ENCODE data around the gene JMJD8. TPM values are rescaled to one million over a fixed set of nuclear protein-coding genes. Genes with fewer than 3 reads are reported as not detected.
A peak's percentile ranks its signal among the peaks of the same experiment; 100 is the strongest.

Gene JMJD8
- total and polyA plus RNA-seq, 7 experiments from 2014 or later: 26.8 to 62.1 (median 43.2) TPM

GRCh38 chr16:635573-636205 lies 48.4 kb downstream of the JMJD8 start:
- Histone ChIP-seq H3K36me3 (ENCODE audit: control insufficient read depth in 2 of 3, insufficient read depth in 3 of 3, low read length in 3 of 3) (peaks cover 0 to 16% (median 0%) of the 10 kb centered on the region in 3 experiments), H3K9me3 (ENCODE audit: control insufficient read depth in 2 of 3, low read length in 3 of 3) (no peaks in the 10 kb centered on the region), H3K4me1 (ENCODE audit: control insufficient read depth in 2 of 2, insufficient read depth in 2 of 2, low read length in 2 of 2) (peaks cover 5 to 14% of the 10 kb centered on the region in 2 donors), H3K27ac (ENCODE audit: low read depth, low read length) (peak overlapping the region; percentile 70), H3K27me3 (ENCODE audit: control insufficient read depth in 2 of 2, insufficient read depth in 2 of 2, low read length in 2 of 2) (no peaks in the 10 kb centered on the region), H3K4me3 (ENCODE audit: low read length) (peak overlapping the region; percentile 99)
- intact Hi-C loops (cut with micrococcal nuclease): loop anchor here (1.0 to 5.0 kb wide), 16 partner anchors 14 to 674 kb away; partner anchors contain the start of genes CAPN15 (in 2 of the 2), DECR2 (in 2 of the 2), JMJD8 (in 2 of the 2) and RHOT2 (in 2 of the 2)
- Mint-ChIP-seq H3K36me3 (no peaks in the 10 kb centered on the region), H3K9me3 (peaks cover 0 to 7% (median 0%) of the 10 kb centered on the region in 11 donors), H3K4me1 (peaks cover 0 to 11% (median 10%) of the 10 kb centered on the region in 7 donors), H3K27me3 (peaks cover 0 to 6% (median 0%) of the 10 kb centered on the region in 5 donors), H3K4me3 (peak overlapping the region; percentile 21 to 99 (median 96)), H3K27ac (peak overlapping the region in 6 of 9 donors; percentile 29 to 99 (median 98))
- no peak for DNase-seq
- ChIA-PET POLR2A (interaction anchor here (0.6 to 4.5 kb wide), 14 partner anchors 13 to 1147 kb away, joined by 3 to 30 read pairs (median 5); partner anchors contain the start of genes CAPN15, NHLRC4, NUBP2 and PIGQ), CTCF (interaction anchor here (0.7 kb wide), 1 partner anchor 19 kb away, joined by 3 read pairs; no protein-coding TSS in a partner anchor)
- no peak for ATAC-seq

GRCh38 chr16:634996-635395 lies 49.1 kb downstream of the JMJD8 start:
- ChIA-PET POLR2A (interaction anchor here (1.7 kb wide), 1 partner anchor 46 kb away, joined by 5 read pairs; no protein-coding TSS in a partner anchor), CTCF (no interaction called here)
- Histone ChIP-seq H3K27me3 (ENCODE audit: control insufficient read depth in 2 of 2, insufficient read depth in 2 of 2, low read length in 2 of 2) (no peaks in the 10 kb centered on the region), H3K4me1 (ENCODE audit: control insufficient read depth in 2 of 2, insufficient read depth in 2 of 2, low read length in 2 of 2) (peaks cover 5 to 14% of the 10 kb centered on the region in 2 donors), H3K9me3 (ENCODE audit: control insufficient read depth in 2 of 3, low read length in 3 of 3) (no peaks in the 10 kb centered on the region), H3K36me3 (ENCODE audit: control insufficient read depth in 2 of 3, insufficient read depth in 3 of 3, low read length in 3 of 3) (peaks cover 0 to 16% (median 0%) of the 10 kb centered on the region in 3 experiments), H3K4me3 (ENCODE audit: low read length) (no peak overlapping the region), H3K27ac (ENCODE audit: low read depth, low read length) (peak overlapping the region; percentile 70)
- no peaks in the 10 kb centered on the region for H3K36me3 Mint-ChIP-seq
- peak overlapping the region; percentile 27 to 92 (median 60) for H3K4me3 Mint-ChIP-seq
- intact Hi-C loops (cut with micrococcal nuclease): loop anchor here in 1 of 2 donors (5.0 kb wide), 1 partner anchor 68 kb away; the partner anchor contains the start of genes NHLRC4 and PIGQ
- peak overlapping the region in 2 of 9 donors; percentile 17 to 76 for H3K27ac Mint-ChIP-seq
- H3K4me1 Mint-ChIP-seq: peaks cover 0 to 10% (median 9%) of the 10 kb centered on the region in 7 donors
- H3K27me3 Mint-ChIP-seq: peaks cover 0 to 6% (median 0%) of the 10 kb centered on the region in 5 donors
- peaks cover 0 to 7% (median 0%) of the 10 kb centered on the region in 11 donors for H3K9me3 Mint-ChIP-seq
- no peak for ATAC-seq
- DNase-seq: no peak

GRCh38 chr16:634051-634670 lies 50.0 kb downstream of the JMJD8 start:
- ChIA-PET POLR2A (no interaction called here), CTCF (no interaction called here)
- H3K4me1 Mint-ChIP-seq: peaks cover 0 to 10% (median 9%) of the 10 kb centered on the region in 7 donors
- DNase-seq (no peak), ATAC-seq (no peak)
- peak overlapping the region in 7 of 10 donors; percentile 31 to 92 (median 59) for H3K4me3 Mint-ChIP-seq
- H3K27ac ChIP-seq (ENCODE audit: low read depth, low read length): no peak overlapping the region
- peaks cover 0 to 19% (median 0%) of the 10 kb centered on the region in 3 experiments for H3K36me3 ChIP-seq (ENCODE audit: control insufficient read depth in 2 of 3, insufficient read depth in 3 of 3, low read length in 3 of 3)
- H3K4me1 ChIP-seq (ENCODE audit: control insufficient read depth in 2 of 2, insufficient read depth in 2 of 2, low read length in 2 of 2): peaks cover 5 to 14% of the 10 kb centered on the region in 2 donors
- H3K27me3 ChIP-seq (ENCODE audit: control insufficient read depth in 2 of 2, insufficient read depth in 2 of 2, low read length in 2 of 2): no peaks in the 10 kb centered on the region
- H3K36me3 Mint-ChIP-seq: no peaks in the 10 kb centered on the region
- H3K9me3 ChIP-seq (ENCODE audit: control insufficient read depth in 2 of 3, low read length in 3 of 3): no peaks in the 10 kb centered on the region
- H3K27ac Mint-ChIP-seq: peak overlapping the region in 1 of 9 donors; percentile 62
- peaks cover 0 to 7% (median 0%) of the 10 kb centered on the region in 11 donors for H3K9me3 Mint-ChIP-seq
- intact Hi-C loops (cut with micrococcal nuclease): no loop called here
- peaks cover 0 to 6% (median 0%) of the 10 kb centered on the region in 5 donors for H3K27me3 Mint-ChIP-seq
- H3K4me3 ChIP-seq (ENCODE audit: low read length): no peak overlapping the region

- Mint-ChIP-seq H3K36me3 (no peaks in the 10 kb centered on the region), H3K4me1 (peaks cover 0 to 10% (median 8%) of the 10 kb centered on the region in 7 donors), H3K9me3 (peaks cover 0 to 7% (median 0%) of the 10 kb centered on the region in 11 donors), H3K4me3 (no peak overlapping the region), H3K27me3 (peaks cover 0 to 6% (median 0%) of the 10 kb centered on the region in 5 donors), H3K27ac (no peak overlapping the region)
- ATAC-seq (no peak), DNase-seq (no peak)
- Histone ChIP-seq H3K27me3 (ENCODE audit: control insufficient read depth in 2 of 2, insufficient read depth in 2 of 2, low read length in 2 of 2) (no peaks in the 10 kb centered on the region), H3K4me1 (ENCODE audit: control insufficient read depth in 2 of 2, insufficient read depth in 2 of 2, low read length in 2 of 2) (peaks cover 5 to 14% of the 10 kb centered on the region in 2 donors), H3K4me3 (ENCODE audit: low read length) (no peak overlapping the region), H3K9me3 (ENCODE audit: control insufficient read depth in 2 of 3, low read length in 3 of 3) (no peaks in the 10 kb centered on the region), H3K36me3 (ENCODE audit: control insufficient read depth in 2 of 3, insufficient read depth in 3 of 3, low read length in 3 of 3) (peaks cover 0 to 26% (median 0%) of the 10 kb centered on the region in 3 experiments), H3K27ac (ENCODE audit: low read depth, low read length) (no peak overlapping the region)
- intact Hi-C loops (cut with micrococcal nuclease): no loop called here
- POLR2A ChIA-PET: no interaction called here
- CTCF ChIA-PET: no interaction called here
Measured at GRCh38 chr16:633336-634050, 50.6 kb downstream of the JMJD8 start.

GRCh38 chr16:632486-633335 lies 51.4 kb downstream of the JMJD8 start:
- intact Hi-C loops (cut with micrococcal nuclease): no loop called here
- ChIA-PET POLR2A (no interaction called here), CTCF (no interaction called here)
- DNase-seq (no peak), ATAC-seq (no peak)
- peaks cover 0 to 7% (median 0%) of the 10 kb centered on the region in 11 donors for H3K9me3 Mint-ChIP-seq
- H3K27me3 Mint-ChIP-seq: peaks cover 0 to 6% (median 0%) of the 10 kb centered on the region in 5 donors
- Histone ChIP-seq H3K9me3 (ENCODE audit: control insufficient read depth in 2 of 3, low read length in 3 of 3) (no peaks in the 10 kb centered on the region), H3K4me3 (ENCODE audit: low read length) (no peak overlapping the region), H3K27me3 (ENCODE audit: control insufficient read depth in 2 of 2, insufficient read depth in 2 of 2, low read length in 2 of 2) (no peaks in the 10 kb centered on the region), H3K27ac (ENCODE audit: low read depth, low read length) (no peak overlapping the region), H3K4me1 (ENCODE audit: control insufficient read depth in 2 of 2, insufficient read depth in 2 of 2, low read length in 2 of 2) (peaks cover 5 to 13% of the 10 kb centered on the region in 2 donors), H3K36me3 (ENCODE audit: control insufficient read depth in 2 of 3, insufficient read depth in 3 of 3, low read length in 3 of 3) (peaks cover 0 to 33% (median 0%) of the 10 kb centered on the region in 3 experiments)
- peaks cover 0 to 10% (median 5%) of the 10 kb centered on the region in 7 donors for H3K4me1 Mint-ChIP-seq
- H3K36me3 Mint-ChIP-seq: no peaks in the 10 kb centered on the region
- no peak overlapping the region for H3K27ac Mint-ChIP-seq
- H3K4me3 Mint-ChIP-seq: no peak overlapping the region

Measured in naive thymus-derived CD4-positive, alpha-beta T cell (primary cell).